ENCODE data around the gene FIBIN. TPM values are rescaled to one million over a fixed set of nuclear protein-coding genes. Genes with fewer than 3 reads are reported as not detected.

The FIBIN gene
- total RNA-seq, 1 experiment from 2014 or later: 0.37 TPM

GRCh38 chr11:26983645-26984044 is 10.3 kb upstream of the FIBIN start (continued):
- TF ChIP-seq ZNF512 (CRISPR knock-in tag; IDR thresholded peaks at IDR 0.05; ENCODE audit: borderline replicate concordance): no peak
- TF ChIP-seq ZNF317 (CRISPR knock-in tag; IDR thresholded peaks at IDR 0.05; ENCODE audit: borderline replicate concordance, low read depth): no peak
- TF ChIP-seq TEAD1 (CRISPR knock-in tag; IDR thresholded peaks at IDR 0.05): no peak
- no peak for TF ChIP-seq TCF7 (CRISPR knock-in tag; IDR thresholded peaks at IDR 0.05; ENCODE audit: low read depth)
- TF ChIP-seq ZNF396 (CRISPR knock-in tag; IDR thresholded peaks at IDR 0.05; ENCODE audit: borderline replicate concordance): no peak
- TF ChIP-seq ZNF532 (CRISPR knock-in tag; IDR thresholded peaks at IDR 0.05; ENCODE audit: borderline replicate concordance): no peak
- no peak for TF ChIP-seq TP53 (CRISPR knock-in tag; IDR thresholded peaks at IDR 0.05)
- TF ChIP-seq ATF1 (CRISPR knock-in tag; IDR thresholded peaks at IDR 0.05): no peak

GRCh38 chr11:26985470-26985869 is 8.4 kb upstream of the FIBIN start:
- DNase-seq (ENCODE audit: low spot score) (no peak), ATAC-seq (no peak)
- no peak overlapping the region for H3K4me3 Mint-ChIP-seq
- peaks cover 31% of the 10 kb centered on the region for H3K9me3 Mint-ChIP-seq
- H3K4me1 Mint-ChIP-seq: peaks cover 4% of the 10 kb centered on the region
- no peak overlapping the region for H3K27ac Mint-ChIP-seq
- H3K36me3 Mint-ChIP-seq: peaks cover 11% of the 10 kb centered on the region
- POLR2A ChIA-PET: no interaction called here
- CTCF ChIA-PET: no interaction called here
- no peaks in the 10 kb centered on the region; the same call in 1 of the 2 replicates for H3K27me3 Mint-ChIP-seq (ENCODE audit: low read depth)
- TF ChIP-seq JAZF1 (CRISPR knock-in tag; IDR thresholded peaks at IDR 0.05): no peak
- TF ChIP-seq ZNF219 (CRISPR knock-in tag; IDR thresholded peaks at IDR 0.05; ENCODE audit: borderline replicate concordance): no peak
- no peak for TF ChIP-seq FOXJ3 (CRISPR knock-in tag; IDR thresholded peaks at IDR 0.05; ENCODE audit: borderline replicate concordance)
- TF ChIP-seq CREB1 (CRISPR knock-in tag; IDR thresholded peaks at IDR 0.05): no peak
- no peak for TF ChIP-seq NR3C1 (CRISPR knock-in tag; conservative IDR thresholded peaks at IDR 0.05; ENCODE audit: low read depth)
- no peak for TF ChIP-seq ZNF121 (CRISPR knock-in tag; IDR thresholded peaks at IDR 0.05)
- no peak for TF ChIP-seq GABPB1 (CRISPR knock-in tag; IDR thresholded peaks at IDR 0.05)
- no peak for TF ChIP-seq ETV6 (CRISPR knock-in tag; IDR thresholded peaks at IDR 0.05)
- TF ChIP-seq KAT7 (CRISPR knock-in tag; IDR thresholded peaks at IDR 0.05; ENCODE audit: borderline replicate concordance): no peak
- TF ChIP-seq PRRX2 (CRISPR knock-in tag; IDR thresholded peaks at IDR 0.05): no peak
- no peak for TF ChIP-seq E2F5 (CRISPR knock-in tag; IDR thresholded peaks at IDR 0.05)
- TF ChIP-seq CDX4 (CRISPR knock-in tag; IDR thresholded peaks at IDR 0.05; ENCODE audit: borderline replicate concordance): no peak
- TF ChIP-seq NFE2L1 (CRISPR knock-in tag; IDR thresholded peaks at IDR 0.05): no peak
- no peak for TF ChIP-seq EMX1 (CRISPR knock-in tag; IDR thresholded peaks at IDR 0.05)
- TF ChIP-seq E2F4 (CRISPR knock-in tag; IDR thresholded peaks at IDR 0.05; ENCODE audit: borderline replicate concordance, low read depth): no peak
- TF ChIP-seq GTF2I (CRISPR knock-in tag; conservative IDR thresholded peaks at IDR 0.05): no peak
- TF ChIP-seq USF2 (CRISPR knock-in tag; IDR thresholded peaks at IDR 0.05): no peak
- TF ChIP-seq FOXP1 (CRISPR knock-in tag; IDR thresholded peaks at IDR 0.05; ENCODE audit: borderline replicate concordance): no peak
- no peak for TF ChIP-seq E2F1 (CRISPR knock-in tag; IDR thresholded peaks at IDR 0.05)
